Activated CD8-positive, alpha-beta memory T cell treated with anti-CD3 and anti-CD28 coated beads, Interleukin-2, amount 50 U/mL, for 1 hour (primary cell): Measurements from ENCODE around the gene MAP2K5.

ENCODE experiments used
- DNase-seq: peaks from one replicate; pipeline ENCODE4 v3.0.0-alpha.2; 2020; ENCODE audit errors: extremely low read depth

MAP2K5 gene

DNA sequence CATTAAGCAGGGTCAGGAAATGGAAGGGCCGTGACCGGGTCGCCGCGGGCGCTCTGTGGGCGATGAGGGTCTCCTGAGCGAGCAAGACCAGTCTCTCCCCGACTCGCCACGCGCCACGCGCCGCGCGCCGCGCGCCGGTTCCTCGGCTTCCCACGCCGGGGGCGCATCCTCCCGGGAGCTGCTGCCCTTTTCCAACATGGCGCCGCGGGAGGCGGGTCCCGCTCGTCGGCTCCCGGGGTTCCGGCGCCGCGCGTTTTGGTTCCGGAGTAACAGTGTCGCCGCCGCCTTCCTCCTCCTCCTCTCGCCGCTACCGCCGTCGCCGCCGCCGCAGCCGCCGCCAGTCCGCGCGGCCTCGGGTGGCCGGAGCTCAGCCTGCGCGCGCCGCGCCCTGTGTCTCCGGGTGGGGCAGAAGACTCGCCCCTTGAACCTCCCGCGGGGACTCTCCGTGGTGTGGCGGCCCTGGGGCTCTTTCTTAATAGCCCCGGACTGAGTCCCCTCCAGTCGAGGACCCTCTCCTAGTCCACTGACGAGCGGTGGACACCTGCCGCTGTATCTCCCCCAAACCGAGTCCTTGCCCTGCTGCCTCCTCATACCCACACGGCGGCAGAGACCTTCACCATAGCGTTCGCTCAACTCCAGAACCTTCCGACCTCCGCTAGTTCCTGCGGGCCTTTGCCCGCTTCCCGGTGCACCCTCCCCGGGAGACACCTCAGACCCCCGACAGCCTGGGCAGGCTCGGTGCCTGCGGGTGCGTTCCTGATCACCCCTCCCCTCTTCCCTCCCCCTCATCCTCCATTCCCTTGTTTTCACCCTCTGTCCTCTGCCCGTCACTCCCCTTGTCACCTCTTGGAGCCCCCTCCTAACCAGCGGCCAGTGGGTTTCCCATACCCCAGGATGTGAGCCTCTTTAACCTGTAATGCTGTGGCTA lies at the start of gene MAP2K5:
TSS of gene MAP2K5 (plus strand) at position 284 of the 928 bp plus-strand sequence. CDS start at position 917, 633 bp downstream.
- DNase-seq, result no peak

- no peak for DNase-seq
Observed at GRCh38 chr15:67495585-67495984, 46.9 kb upstream of the MAP2K5 start.

DNA sequence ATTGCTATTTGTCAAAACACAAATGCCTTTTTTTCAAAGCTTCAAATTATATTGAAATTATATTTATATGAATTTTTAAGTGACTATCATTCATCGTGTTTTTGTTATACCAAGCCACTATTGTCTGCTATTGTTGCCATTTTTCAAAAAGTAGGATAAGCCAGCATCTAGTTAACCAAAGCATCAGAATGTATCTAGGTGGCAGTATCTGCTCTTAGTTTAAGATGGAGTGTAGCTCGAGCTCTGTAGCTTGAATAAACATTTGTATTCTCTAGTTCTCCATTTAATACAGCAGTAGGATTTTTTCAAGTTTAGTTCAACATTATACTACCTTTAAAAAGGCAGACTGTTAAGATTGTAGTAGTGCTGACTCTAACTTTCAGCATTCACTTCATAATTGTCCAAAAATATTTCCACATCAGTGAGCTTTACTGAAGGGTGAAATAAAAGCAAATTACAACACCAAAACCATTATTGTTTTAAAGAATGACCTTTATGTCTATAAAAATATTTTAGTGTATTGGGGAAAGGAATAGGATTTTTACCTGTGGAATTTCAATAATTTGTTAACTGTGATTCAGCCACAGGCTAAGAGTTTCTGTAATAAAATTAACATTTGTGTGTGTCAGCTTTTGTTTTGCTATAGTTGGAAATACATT lies 41.2 kb upstream of the MAP2K5 start:
- DNase-seq, result no peak

DNA sequence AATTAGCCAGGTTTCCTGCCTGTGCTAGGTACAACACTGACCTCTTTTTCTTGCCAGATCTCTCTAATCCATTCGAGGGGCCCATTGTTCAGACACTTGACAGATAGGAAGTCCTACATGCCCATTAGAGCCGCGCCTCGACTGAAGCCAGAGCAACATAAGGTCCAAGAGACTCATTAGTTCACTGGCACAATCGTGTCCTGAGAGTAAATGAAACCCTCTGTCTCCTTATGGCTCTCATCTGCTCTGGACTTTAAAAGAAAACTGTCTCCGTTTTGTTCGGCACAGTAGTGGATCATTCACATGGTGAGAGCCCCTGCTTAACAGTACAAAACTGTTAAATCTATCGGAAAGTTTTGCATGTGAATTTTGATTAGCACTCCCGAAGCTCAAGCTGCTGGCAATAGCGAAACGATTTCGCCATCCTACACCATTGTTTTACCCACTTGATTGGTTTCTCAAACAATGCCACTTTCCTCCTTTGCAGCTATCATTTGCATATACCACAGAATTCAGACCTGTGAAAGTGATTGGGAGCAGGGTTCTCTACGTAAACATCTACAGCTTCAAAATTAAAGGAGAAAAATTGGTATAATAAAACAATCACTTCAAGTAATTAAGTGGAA lies 40.6 kb upstream of the MAP2K5 start:
- no peak for DNase-seq

GRCh38 chr15:67504056-67504455 lies 38.4 kb upstream of the MAP2K5 start:
- DNase-seq, result no peak

DNA sequence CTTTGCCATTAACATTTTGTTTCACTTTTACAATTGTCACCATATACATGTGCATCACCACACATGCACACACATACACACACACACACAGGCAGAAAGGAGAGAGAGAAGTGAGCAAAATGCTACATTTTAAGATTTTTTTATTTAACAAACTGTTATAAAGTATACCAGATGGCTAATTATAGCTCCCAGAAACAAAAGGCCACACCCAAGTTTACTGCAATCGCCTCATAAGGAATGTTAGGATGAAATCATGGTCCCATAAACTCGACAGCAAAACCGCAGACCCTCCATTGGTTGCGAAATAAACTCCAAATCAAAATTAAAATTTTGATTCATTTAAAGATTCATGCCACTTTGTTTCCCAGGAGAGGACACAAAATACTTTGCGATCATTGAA lies 37.7 kb upstream of the MAP2K5 start:
- no peak for DNase-seq

- no peak for DNase-seq
Observed at GRCh38 chr15:67505675-67506572, 36.6 kb upstream of the MAP2K5 start.

DNA sequence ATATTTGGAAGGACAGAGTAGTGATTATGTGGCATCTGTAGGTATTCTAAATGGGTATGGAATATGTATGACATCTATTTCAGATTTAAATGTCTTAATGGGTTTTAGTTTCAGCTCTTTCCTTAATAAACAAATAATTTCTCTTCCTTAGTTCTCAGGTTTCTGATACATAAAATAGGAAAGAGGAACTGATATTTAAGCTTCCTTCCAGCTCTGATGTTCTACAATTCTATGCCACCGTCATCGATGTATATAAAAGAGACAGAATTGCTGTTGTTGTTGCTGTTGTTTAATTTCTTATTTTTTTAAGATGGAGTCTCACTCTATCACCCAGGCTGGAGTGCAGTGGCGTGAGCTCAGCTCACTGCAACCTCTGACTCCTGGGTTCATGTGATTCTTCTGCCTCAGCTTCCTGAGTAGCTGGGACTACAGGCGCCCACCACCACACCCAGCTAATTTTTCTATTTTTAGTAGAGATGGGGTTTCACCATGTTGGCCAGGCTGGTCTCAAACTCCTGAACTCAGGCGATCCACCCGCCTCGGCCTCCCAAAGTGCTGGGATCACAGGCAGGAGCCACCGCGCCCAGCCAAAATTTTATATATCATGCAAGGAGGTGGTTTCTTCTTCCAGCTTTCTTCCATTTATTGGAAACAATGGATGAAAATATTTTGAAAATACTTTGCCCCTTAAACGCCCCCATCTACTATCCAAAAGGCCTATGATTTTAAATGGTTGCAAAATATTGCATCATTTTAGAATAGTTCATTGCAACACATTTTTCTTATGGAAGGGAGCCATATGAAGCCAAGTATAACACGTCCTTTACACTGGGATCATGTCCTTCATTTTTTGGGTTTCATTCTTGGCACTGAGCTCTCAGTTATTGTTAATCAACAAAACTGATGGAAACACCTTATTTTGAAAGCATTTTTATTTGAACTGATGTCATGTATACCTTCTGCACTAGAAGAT lies 35.4 kb upstream of the MAP2K5 start:
- no peak for DNase-seq

- DNase-seq, result no peak
Observed at GRCh38 chr15:67508407-67508806, 34.1 kb upstream of the MAP2K5 start.

DNA sequence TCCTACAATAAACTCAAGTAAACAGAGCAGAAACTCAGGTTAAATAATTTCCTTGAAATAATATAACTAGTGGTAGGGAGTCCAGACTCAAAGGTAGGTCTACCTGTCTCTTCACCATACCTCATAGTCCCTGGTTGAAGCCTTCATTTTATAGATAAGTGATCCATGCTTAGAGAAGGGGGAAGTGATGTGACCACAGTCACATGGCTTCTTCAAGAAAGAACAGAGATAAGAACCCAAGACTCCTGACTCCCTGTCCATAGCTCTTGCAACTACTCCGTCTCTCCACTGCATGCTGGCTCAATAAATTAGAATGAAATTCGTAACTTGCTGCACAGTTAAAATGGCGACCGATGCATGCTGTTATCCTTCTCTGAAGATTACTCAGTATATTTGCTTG lies 32.6 kb upstream of the MAP2K5 start:
- no peak for DNase-seq

GRCh38 chr15:67510597-67511190 lies 31.8 kb upstream of the MAP2K5 start:
- DNase-seq, result no peak

- no peak for DNase-seq
Observed at GRCh38 chr15:67511606-67512005, 30.9 kb upstream of the MAP2K5 start.

GRCh38 chr15:67512140-67512539 lies 30.4 kb upstream of the MAP2K5 start:
- DNase-seq, result no peak

- no peak for DNase-seq
Observed at GRCh38 chr15:67512933-67513714, 29.4 kb upstream of the MAP2K5 start.

- DNase-seq, result no peak
Observed at GRCh38 chr15:67515090-67515489, 27.4 kb upstream of the MAP2K5 start.

DNA sequence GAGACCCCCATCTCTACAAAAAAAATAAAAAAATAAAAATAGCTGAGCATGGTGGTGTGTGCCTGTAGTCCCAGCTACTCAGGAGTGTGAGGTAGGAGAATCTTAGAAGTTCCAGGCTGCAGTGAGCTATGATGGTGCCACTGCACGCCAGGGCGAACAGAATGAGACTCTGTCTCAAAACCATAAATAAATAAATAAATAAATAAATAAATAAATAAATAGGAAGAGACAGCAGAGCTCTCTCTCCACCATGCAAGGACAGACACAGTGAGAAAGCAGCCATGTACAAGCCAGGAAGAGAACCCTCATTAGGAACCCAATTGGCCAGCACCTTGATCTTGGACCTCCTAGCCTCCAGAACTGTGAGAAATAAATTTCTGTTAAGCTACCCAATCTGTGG lies 26.9 kb upstream of the MAP2K5 start:
- DNase-seq, result no peak

- DNase-seq, result no peak
Observed at GRCh38 chr15:67520321-67521028, 22.0 kb upstream of the MAP2K5 start.

GRCh38 chr15:67521029-67521782 lies 21.3 kb upstream of the MAP2K5 start, which contains the start of gene C15orf61:
Gene C15orf61 (plus strand): TSS chr15:67521131. CDS start chr15:67521249, 118 bp downstream.
- no peak for DNase-seq
